Umbilical cord (tissue), 2 donors: ENCODE results near the gene TNC. TPM values are rescaled to one million over a fixed set of nuclear protein-coding genes. Genes with fewer than 3 reads are reported as not detected.

Experiments used
- DNase-seq: peaks from one replicate; pipeline ENCODE4 v3.0.0-alpha.2; 2015; ENCODE audit warnings: low spot score
- total RNA-seq: library from RNA; depleted of rRNA; stranded (reverse); fragments of >200 nt; gene quantifications from one replicate; pipeline ENCODE4 v1.2.3, GENCODE V29; 2014; ENCODE audit warnings: low replicate concordance; ENCODE audit not compliant: insufficient read depth

Gene TNC
- total RNA-seq, result 437 TPM

DNA sequence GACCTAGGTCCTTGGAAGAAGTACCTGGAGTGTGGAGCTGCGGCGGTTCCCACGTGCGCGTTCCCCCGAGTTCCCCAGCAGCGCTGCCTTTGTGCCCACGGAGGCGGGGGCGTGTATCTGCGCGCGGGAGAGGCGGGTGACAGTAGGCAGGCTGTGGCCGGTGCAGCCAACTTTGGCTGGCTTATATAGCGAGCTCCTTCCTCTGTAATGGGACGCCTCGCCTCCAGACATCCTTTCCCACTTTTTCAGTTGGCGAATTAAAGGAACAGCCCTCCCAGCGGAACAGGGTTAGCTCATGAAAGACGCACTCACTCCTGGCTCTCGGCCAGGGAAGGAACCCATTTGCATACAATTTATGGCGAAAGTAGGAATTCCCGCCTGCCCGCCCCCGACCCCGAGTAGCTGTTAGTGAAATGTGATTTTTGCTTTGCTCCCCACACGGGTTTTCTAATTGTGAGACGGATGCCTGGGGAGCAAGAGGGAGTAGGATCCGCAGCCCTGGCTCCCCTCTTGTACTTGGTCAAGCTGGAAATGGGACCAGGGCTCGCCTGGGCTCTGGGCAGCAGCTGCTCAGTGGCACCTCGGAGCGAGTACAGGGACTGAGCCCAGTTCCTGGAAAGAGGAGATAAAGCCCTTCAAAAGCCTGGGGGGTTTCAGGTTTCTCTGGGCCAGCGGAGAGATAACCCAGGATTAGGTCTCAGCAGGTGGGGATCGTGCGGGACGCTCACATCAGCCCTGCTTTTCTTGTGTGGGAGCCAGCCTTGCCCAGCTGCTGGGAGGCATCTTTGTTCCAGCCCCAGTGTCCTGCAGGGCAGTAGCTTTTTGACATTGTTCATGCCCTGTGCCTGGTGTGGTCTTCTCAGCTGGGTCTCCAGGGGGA, at the start of gene TNC:
TSS of gene TNC (minus strand) at position 159 of the 880 bp plus-strand sequence. CDS start 27,139 bp downstream, outside the sequence.
- DNase-seq, result peak; percentile 83

DNA sequence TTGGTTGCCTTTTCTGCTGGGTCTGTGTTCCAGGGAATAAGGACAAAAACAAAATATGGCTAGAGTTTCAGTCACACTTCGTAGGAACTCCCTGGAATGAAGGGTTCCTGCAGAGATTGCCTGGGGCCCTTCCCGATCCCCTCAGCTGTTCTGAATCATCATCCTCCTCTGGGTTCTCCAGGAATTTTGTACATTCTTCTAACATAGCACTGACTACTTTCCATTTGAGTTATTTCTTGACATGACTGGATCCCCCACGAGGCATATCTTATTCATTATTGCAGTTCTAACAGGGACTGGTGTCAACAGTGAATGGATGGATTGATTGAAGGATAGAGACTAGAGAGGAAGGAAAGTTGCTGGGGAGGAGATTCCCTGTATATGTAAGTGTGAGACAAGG, 49.2 kb upstream of the TNC start:
- DNase-seq, result no peak

DNA sequence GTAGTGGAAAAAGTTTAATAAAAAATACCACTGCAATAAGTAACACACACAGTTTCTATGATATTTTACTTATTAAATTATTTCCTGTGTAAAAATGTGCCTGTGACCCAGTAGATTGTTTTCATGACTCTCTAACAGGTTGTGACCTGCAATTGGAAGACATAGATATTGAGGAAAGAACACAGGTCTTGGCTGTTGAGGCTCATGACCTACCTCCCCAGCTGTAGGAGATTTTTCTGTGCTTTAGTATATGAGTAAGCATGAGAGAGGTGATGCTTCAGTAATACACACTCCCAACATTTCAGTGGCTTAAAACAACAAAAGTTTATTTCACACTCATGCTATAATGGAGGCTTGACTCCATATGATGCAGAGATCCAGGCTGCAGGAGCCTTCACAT, 47.3 kb upstream of the TNC start:
- DNase-seq, result no peak

DNA sequence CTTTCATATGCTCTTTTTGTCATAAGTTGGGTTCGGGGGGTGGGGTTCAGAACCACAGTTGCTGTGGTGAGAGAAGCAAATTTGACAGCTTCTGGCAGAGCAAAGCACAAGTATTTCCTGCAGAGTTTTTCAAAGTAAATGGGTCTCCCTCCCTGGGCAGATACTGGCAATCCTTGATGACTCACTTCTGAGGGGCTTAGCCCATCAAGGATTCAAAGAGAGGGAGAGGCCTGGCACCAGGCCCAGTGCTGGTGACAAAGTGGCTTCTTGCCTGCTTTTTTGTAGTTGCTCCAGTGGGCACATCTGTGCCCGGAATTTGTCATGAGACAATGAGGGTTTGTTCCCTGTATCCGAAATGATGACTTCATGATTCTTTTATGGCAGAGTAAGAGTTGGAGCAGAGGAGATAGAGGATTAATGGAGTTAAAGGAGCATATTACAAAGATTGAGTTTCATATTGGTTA, 46.6 kb upstream of the TNC start:
- DNase-seq, result peak; percentile 85

DNA sequence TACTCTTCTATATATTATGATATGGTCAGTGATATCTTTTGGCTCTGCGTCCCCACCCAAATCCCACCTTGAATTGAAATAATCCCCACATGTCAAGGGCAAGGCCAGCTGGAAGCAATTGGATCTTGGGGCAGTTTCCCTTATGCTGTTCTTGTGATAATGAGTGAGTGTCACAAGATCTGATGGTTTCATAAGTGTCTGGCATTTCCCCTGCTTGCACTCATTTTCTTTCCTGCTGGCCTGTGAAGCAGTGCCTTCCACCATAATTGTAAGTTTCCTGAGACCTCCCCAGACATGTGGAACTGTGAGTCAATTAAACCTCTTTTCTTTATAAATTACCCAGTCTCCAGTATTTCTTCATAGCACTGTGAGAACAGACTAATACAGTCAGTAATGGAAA, 45.0 kb upstream of the TNC start:
- DNase-seq, result no peak

DNA sequence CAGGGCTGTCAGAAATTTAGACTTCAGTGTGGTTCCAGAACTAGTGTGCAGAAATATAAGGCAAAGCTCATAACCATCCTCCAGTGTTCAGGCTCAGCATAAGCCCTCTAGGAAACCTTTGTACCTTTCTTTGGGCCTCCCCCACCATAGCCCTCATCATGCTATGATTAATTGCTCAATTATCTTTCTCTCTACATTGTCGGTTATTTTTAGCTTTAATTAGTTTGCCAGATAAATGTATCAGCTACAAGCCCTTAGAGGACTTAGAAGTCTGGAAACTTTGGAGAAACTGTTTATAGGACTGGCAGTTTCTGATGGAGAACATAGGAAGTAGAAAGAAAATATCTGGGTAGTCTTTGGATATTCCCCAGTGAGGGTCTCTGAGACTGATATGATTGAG, 43.5 kb upstream of the TNC start:
- DNase-seq, result no peak

DNA sequence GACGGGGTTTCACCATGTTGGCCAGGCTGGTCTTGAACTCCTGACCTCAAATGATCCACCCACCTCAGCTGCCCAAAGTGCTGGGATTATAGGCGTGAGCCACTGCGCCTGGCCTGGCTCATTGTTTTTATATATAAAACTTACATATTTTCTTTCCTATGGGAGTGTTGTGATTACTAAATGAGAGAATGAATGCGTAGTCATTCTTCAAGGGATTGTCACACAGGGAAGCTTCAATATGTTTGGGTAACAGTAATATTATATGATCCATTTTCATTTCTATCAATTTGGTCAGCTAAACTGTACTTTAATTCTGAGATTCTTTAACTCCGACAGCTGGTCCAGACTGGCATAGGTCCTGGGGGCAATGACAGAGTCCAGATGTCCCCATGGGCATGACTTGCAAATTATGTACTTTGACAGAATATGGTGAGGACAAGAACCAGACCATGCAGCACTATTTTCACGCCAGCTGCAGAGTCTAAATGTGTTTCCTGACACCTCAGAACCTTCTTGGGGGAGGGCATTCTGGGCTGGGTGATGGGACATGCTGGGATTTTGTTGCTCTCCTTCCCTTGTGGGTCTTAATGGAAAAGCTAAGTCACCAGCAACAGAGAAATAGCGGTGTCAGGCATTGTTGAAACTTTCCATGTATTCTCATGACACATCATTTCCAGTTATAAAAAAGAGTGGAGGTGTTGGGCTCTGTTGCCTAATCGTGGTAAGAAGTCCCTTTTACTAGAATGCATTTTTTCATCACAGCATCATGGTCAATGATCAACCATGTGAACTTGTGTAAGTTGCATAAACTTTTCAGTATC, 40.9 kb upstream of the TNC start:
- DNase-seq, result no peak

DNA sequence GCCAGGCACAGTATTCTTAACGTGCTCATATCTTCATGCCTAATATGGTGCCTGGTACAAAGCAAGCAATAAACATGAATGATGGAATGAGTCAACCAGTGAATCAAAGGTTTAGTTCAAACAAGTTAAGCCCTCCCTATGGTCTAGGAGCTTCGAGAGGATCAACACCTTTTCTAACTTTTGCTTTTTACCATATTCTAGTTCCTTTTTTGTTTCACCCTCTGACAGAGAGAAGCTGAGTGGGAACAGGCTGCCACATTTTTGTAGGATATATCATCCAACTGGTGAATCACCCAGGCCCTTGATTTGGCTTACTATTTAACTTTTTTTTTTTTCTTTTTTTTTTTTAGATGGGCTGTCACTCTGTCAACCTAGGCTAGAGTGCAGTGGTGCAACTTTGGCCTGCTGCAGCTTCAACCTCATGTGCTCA, 39.3 kb upstream of the TNC start:
- DNase-seq, result peak; percentile 96

DNA sequence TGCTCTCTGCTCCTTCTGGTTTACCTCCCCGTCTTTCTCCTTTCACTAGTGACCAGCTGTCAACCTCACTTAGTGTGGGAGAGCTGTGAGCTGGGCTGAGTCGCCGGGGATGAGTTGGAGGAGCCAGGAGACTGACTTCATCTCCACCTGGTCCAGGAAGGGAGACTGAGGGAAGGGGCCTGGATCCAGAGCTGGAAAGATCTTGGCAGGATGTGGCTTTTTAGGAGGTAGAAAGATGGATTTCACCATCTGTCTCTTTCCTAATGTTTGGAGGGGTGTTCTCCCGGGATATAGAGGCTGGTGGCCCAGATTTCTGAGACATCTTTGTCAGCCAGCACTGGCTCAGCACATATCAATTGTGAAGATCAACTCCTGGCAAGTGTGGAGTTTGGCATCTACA, 37.1 kb upstream of the TNC start:
- DNase-seq, result no peak

DNA sequence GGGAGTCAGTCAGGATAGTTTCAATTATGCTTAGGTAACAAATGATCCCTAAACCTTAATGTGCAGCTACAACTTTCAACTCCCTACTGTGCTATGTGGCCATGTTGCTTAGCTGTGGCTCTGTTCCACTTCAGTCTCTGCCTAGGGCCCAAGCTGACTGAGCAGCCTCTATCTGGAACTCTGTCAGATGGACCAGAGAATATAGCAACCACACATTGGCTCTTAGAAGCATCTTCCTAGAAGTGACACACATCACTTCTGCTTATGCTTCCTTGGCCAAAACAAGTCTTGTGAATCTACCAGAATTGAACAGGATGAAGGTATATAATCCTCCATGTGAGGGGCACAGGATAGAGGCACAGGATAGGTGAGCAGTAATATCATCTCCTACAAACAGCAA, 36.7 kb upstream of the TNC start:
- no peak for DNase-seq

DNA sequence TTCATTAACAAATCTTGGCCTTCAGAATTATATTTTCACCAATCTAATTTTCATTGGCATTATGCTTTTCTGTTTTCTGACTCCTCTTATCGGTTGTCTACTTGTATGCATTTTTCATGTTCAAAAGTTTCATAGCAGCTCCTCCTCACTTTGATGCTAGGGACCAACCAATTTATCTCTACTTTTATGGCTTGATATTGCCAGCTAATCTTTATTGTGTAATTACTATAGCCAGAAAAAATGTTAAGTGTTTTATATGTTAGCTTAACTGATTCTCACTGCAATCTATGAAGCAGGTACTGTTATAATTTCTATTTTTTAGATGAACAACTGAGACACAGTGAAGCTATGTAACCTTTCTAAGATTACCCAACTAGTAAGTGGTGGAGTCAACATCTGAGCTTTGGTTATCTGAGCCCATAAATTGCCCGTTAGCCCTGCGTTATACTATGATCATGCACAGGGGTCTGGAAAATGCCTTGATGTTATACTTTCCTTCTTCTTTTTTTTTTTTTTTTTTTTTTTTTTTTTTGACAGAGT, 34.4 kb upstream of the TNC start:
- peak; percentile 50 for DNase-seq

DNA sequence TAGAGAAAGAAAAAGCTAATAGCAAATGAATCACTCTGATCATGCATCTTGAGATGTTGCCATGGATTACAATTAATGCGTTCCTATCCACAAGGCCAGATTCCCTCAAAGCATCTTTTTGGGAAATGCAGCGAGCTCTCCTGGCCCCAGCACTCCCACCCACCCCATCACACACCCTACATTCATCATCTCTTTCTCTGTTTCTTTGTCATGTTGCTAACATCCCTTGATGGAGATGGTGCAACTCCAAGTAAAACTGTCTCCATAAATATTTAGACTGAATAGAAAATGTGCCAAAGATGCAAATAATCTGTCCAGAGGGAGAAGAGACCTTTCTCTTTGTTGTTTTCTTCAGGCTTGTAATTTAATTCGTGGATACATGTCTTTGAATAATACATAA, 30.8 kb upstream of the TNC start:
- DNase-seq, result no peak

DNA sequence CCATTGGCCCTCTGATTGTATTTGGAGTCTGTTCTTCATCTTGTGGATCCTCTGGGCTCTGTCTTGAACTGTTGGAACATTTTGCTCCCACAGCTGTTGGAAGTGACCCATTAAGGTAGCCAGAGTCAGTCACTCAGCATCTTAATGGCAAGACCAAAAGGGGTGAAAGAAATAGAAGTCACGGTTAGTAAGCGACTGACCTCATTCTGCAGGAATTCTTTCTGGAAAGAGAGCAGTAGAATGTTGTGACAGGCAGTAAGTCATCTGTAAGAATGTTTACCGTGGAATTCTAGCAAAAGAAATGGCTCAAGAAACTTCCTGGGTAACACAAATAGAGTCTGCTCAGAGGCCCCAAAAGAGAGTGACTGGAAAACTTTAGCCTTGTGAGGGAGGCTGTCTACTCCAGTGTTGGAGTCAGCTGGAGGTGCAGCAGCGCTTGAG, 28.6 kb upstream of the TNC start:
- peak; percentile 70 for DNase-seq

DNA sequence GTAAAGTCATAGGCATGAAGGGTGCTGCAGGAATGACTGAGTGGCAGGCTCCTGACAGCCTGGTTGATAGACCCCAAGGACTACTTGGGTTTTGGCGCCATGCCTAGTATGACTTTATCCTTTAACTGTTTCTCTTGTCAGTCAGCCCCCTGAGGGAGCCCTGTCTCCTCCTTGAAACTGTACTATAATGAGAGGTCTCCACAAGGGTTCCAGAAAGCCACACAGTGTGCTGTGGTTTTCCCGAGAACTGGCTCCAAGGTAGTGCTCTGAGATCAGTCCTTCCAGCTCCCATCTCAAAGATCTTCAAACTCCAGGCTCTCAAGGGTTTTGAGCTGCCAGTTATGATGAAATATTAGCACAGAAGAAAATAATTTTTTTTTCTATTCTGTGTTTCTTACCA, 26.7 kb upstream of the TNC start:
- no peak for DNase-seq

DNA sequence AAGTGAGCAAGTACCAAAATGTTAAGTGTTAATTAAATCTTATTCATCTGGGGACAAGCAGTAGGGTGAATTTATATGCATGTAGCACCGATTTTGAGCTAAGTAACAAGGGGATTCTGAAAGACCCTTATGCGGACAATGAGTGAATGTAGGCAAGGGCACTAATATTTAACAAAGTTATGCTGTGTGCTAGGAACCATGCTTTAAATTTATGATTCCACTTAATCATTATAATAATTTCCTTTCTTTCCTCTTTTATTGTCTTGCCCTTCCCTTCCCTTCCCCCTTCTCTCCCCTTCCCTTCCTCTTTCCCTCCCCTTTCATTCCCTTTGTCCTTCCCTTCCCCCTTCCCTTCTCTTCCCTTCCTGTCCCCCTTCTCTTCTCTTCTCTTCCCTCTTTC, 25.7 kb upstream of the TNC start:
- DNase-seq, result no peak

DNA sequence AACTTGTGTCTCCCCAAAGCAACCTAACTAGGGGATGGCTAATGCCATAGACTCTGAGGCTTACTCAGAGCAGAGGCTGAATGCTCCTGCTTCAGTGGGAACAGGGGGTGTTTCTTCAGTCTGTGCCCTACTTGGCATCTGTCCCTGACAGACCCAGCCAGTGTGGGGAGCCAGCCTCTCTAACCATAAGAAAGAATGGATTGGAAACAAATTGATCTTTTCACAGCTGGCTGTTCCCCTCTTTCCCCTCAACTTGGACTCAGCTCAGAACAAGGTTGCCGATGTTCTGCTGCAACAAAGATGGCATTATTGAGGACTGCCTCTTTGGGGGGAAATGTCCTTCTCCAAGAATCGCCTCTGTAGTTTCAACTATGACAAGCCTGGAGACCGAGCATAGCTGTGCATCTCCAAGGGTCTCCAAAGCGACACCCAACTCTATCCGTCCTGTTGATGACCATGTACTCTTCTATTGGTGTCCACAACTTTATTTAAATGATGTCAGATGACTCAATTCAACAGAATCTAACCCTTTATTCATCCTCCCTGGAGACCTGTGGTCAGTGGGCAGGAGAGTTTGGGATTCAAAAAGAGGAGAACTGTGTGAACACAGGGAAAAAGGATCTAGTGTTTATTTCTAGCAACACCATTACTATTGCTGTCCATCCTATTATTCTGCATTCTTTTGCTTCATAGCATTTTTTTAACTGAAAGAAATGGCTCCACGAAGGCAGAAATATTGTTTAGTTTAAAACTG, 24.7 kb upstream of the TNC start:
- DNase-seq, result no peak

DNA sequence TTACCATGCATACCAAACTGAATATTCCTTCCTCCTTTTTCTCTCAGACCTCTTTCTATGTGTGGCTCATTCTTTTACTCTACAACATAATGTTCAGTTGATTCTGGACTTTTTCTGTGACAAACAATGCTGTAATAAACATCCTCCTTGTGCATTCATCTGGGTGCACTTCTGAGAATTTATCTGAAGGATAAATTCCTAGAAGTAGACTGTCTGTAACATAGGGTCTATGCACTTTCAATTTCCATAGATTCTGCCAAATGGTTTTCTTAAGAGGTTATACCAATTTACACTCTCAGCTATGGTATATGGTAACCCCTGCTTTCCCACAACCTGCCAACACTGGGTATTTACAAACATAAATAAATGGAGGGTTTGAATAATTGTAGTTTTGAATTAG, 24.1 kb upstream of the TNC start:
- no peak for DNase-seq

DNA sequence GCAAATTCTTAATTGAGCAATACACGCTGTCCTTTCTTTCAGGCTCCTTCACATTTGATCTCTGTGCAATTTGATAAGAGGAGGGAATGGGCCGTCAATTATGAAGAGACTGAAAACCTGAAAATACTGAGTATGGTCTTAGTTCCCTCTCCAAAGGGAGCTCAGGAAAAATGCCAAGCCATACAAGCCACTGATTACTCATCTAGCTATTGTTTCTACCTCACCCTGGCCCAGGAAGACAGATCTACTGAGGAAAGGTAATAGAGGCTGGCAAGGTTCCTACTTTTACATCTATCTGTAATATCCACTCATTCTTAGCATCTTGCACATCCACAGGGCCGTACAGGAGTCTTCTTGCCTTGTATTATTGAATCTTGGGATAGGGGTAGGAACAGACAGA, 23.7 kb upstream of the TNC start:
- DNase-seq, result no peak

DNA sequence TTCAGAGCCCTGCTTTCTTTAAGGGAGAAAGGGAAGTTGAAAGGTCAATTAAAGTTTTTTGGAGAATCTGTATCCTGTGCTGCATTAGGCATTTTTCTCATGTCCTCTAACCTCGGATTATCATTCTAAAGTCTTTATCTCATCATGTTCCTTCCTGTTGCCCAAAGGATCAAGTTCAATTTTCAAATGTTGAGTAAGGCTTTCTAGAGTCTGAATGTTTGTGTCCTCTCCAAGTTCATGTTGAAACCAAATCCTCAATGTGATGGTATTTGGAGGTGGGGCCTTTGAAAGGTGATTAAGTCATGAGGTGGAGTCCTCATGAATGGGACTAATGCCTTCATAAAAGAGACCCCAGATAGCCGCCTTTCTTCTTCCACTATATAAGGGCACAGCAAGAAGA, 20.2 kb upstream of the TNC start:
- no peak for DNase-seq

DNA sequence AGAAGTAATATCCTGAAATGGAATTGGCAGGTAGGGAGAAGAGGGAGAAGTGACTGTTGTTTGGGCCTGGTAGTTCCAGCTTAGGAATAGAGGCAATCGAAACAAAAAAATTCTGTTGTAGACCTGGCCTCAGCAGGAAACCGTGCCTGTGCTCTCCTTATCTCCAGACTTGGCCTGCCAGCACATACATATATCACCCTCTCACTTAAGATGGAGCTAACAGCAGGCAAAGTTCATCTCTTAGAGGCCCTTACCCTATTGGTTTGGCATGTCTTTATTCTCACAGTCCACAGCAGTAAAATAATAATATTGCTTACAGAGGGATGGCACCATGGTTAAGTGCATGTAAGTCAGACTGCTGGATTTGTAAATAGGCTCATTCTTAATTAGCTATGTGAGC, 19.6 kb upstream of the TNC start:
- no peak for DNase-seq
